NCI-H82 treated with DMSO at 0.1 percent for 48 hours (cell line): ENCODE measurements around the gene GGPS1.
"Not testable (repeated sequence)": the region's sequence is repeated elsewhere in the genome, so short reads cannot be mapped to it uniquely, and the experiment has no call there.

Experiments used
- DNase-seq: peaks from one replicate; lab custom pipeline; 2025; ENCODE audit not compliant: unreplicated experiment; lab: John Stamatoyannopoulos, UW

Gene GGPS1

DNA sequence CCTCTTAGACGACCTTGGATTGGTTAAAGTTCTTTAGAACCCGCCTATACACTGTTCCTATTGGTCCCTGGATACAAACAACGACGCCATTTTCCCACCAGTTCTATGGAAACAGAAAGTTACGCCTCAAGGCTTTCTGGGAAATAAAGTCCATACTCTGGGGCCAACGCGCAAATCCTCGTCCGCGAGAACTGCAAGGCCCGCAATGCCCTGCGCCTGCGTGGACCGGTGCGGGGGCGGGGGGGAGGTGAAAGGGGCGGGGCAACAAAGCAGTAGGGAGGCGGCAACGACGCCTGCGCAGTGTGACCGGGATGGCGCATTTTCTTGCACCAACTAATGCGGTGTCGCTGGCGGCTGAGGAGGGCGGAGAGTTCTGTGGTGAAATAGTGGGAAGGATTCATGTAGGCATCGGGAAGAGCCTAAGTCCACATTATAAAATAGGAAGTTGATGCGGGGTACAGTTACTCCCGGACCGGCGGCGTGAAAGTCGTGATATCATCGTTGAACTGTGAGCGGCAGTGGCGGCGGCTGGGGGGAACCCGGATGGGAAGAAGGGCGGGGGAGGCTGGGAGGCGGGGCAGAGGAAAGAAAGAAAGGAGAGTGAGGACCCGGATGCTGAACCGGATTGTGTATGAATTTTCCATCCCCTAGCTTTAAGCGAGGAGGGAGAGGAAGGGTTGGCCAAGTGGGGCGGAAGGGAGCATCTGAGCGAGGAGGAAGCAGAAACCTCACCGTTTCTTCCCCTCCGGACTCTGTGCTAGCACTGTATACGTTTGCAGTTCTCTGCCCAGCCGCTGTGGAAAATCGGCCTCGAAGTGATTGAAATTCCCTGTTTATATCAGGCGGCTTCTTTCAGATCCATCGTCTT lies at the start of gene GGPS1:
Gene GGPS1 (plus strand): TSS at position 300 of the 868 bp plus-strand sequence. CDS start 6,695 bp downstream, outside the sequence.
- peak; percentile 100 for DNase-seq

DNA sequence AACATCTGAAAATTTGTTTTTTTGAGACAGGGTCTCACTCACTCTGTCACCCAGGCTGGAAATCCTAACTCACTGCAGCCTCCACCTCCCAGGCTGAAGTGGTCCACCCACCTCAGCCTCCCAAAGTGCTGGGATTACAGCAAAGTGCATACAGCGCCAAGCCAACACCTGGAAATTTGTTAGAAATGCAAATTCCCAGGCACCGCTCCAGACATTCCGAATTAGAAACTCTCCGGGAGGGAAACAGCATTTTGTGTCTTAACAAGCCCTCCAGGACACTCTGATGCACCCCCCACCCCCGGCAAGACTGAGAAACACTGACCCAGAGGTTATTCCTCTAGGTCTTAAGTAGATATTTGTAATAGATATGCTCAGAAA lies 49.5 kb upstream of the GGPS1 start:
- no peak for DNase-seq

DNA sequence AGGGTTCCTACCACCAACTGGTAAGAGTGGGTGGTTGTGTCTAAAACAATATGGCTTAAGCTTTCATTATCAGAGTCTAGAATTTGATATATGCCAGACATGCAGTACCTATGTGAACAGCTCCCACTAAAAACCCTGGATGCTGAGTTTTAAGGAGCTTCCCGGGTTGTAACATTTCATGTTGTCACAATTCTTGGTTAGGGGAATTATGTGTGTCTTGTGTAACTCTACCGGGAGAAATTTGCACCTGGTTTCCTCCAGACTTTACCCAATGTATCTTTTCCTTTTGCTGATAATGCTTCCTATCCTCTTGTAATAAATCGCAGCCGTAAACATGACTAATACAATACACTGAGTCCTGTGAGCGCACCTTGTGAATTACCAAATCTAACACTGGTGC lies 48.7 kb upstream of the GGPS1 start:
- no peak for DNase-seq

DNA sequence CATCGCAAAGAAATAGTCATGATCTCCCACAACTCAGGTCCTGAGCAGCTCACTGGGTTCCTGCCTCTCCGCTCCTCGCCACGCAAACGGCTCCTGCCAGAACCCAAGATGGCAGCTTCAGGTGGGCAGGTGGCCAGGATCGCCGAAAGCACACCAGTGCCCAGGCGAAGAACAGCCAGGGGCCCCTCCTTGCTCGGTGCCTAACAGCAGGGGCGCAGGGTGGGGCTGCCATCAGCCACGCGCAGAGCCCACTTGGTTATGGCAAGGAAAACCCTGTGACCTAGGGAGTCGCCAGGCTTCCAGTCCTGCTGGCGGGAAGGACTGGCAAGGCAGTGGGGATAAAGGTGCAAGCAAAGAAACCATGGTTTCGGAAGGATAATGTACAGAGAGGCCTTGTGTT lies 47.9 kb upstream of the GGPS1 start:
- DNase-seq: no peak

DNA sequence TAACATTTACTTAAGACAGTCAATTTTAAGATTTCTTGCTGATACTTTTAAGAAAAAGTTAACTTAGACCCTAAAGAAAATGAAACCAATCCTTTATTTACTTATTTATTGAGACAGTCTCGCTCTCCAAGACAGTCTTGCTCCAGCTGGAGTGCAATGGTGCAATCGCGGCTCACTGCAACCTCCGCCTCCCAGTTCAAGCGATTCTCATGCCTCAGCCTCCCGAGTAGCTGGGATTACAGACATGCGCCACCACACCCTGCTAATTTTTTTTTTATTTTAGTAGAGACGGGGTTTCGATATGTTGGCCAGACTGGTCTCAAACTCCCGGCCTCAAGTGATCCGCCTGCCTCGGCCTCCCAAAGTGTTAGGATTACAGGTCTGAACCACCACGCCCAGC lies 44.7 kb upstream of the GGPS1 start:
- DNase-seq: not testable (repeated sequence)

DNA sequence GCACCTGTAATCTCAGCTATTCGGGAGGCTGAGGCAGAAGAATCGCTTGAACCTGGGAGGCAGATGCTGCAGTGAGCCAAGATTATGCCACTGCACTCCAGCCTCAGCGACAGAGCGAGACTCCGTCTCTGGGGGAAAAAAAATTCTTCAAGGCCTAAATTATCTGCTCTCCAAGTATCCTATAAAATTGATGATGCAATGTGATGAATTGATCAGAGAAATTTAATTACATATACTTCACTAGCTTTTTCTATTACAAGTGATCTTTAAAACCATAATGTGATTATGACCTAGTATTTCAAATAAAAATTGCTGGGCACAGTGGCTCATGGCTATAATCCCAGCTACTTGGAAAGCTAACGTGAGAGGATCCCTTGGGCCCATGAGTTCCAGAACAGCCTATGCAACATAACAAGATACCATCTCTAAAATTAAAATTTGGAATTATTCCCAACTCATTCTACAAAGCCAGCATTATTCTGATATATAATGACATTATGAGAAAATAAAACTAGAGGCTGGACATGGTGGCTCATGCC lies 44.1 kb upstream of the GGPS1 start:
- DNase-seq: no peak

DNA sequence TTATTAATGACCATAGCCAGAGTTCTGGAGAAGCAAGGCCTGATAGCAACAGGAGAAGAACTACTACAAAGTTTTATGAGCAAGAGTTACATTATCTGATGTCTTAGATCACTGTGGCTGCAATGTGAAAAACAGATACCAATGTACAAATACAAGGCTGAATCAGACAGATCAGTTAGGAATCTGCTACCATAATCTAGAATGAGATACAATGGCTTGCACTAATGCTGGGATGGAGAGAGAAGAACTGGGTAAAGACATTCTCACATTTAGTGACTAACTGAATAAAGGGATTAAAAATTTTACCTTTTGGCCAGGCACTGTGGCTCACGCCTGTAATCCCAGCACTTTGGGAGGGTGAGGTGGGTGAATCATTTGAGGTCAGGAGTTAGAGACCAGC lies 41.7 kb upstream of the GGPS1 start:
- DNase-seq: no peak

DNA sequence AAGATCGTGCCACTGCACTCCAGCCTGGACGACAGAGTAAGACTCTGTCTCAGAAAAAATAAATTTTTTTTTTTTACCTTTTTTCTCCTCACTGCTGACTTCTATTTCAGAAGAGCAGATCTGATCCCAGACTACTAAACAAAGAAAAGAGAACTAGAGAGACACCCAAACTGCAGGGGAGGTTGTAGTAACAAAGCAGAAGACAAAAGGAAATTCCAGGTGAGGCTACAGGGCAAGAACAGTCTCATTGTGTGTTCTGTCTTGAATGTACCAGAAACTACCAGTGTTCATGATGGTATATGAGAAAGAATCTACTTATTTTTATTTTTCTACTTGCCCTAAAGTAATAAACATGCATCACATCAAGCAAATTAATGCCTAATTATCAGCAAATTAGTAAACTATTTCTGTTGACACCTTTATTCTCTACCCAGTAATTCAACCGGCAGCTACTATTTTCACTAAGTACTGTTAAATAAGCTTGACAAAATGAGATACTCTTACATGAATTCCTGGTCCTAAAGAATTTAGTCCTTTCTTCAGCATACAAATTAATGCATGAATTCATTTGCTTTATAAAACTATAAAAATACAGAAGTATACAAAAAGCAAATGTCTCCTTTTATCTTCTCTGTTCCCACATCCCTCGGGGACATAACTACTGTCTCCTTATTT lies 41.0 kb upstream of the GGPS1 start:
- DNase-seq: no peak

DNA sequence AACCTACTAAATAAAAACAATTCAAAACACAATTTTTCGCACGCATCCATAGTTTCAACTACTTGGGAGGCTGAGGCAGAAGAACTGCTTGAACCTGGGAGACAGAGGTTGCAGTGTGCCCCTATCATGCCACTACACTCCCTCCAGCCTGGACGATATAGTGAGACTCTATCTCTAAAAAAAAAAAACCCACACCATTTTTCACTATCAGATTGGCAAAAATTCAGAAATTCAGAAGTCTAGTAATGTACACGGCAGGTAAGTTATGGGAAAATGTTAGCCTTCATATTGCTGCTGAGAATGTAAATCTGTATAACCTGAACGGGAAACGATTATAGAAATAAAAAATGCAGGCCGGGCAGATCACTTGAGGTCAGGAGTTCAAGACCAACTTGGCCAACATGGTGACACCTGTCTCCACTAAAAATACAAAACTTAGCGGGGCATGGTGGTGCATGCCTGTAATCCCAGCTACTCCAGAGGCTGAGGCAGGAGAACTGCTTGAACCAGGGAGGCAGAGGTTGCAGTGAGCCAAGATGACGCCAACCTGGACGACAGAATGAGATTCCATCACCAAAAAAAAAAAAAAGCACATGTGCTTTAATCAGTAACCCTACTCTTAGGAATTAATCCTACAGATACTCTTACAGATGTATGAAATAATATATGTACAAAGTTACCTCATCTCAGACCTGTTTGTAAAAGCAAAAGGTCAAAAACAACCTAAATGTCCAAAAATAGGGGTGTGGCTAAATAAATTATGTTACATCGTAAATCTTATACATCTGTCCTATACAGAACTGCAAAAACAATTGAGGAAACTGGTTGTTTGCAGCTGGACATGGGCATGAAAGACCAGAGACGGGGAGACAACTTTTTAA lies 38.3 kb upstream of the GGPS1 start:
- DNase-seq: no peak

DNA sequence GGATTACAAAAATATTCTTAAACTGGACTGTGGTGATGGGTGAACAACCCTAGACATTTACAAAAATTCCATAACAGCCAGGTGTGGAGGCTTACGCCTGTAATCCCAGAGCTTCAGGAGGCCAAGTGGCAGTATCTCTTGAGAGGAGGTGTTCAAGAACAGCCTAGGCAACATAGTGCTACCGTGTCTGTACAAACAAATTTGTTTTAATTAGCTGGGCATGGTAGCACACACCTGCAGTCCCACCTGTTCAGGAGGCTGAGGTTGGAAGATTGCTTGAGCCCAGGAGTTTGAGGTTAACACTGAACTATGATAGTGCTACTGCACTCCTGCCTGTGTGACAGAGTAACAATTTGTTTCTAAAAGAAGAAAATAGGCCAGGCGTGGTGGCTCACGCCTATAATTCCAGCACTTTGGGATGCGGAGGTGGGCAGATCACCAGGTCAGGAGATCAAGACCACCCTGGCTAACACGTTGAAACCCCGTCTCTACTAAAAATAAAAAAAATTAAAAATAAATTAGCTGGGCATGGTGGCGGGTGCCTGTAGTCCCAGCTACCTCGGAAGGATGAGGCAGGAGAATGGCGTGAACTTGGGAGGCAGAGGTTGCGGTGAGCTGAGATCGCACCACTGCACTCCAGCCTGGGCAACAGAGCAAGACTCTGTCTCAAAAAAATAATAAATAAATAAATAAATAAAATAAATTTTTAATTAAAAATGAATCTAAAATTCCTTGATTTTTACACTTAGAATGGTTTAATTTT lies 37.4 kb upstream of the GGPS1 start:
- no peak for DNase-seq

DNA sequence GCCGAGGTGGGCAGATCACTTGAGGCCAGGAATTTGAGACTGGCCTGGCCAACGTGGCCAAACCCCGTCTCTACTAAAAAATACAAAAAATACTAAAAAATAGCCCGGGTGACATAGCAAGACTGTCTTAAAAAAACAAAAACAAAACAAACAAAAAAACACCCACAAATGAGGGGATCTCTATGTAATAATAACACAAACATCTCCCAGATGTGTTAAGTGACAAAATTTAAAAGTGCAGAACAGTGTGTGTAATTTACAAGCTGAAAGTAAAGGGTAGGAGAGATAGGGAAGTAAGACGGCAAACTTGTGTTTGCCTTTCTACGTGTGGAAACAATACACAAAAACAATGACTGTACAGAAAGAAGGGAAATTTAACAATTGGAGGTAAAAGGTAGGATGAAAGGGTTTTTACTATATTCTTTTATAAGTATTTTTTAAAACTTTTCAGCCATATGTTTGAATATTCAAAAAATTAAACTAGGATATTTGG lies 36.7 kb upstream of the GGPS1 start:
- no peak for DNase-seq

DNA sequence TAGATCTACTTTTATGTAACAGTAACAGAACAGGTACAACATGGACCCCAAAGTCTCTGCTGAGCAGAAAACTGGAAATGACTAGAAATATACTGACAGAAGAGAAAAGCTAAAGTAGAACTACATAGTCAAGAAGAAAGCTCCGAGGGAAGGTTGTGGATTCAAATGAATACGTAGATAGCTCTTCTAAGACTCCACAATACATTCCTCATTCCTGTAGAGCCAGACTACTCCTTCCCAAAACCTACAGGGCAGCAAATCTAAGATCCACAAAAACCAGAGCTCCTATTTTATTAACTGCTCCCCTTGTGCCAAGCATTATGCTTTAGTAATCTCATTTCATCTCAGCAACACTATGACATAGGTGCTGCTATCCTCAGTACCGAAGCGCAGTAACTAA lies 35.6 kb upstream of the GGPS1 start:
- no peak for DNase-seq

DNA sequence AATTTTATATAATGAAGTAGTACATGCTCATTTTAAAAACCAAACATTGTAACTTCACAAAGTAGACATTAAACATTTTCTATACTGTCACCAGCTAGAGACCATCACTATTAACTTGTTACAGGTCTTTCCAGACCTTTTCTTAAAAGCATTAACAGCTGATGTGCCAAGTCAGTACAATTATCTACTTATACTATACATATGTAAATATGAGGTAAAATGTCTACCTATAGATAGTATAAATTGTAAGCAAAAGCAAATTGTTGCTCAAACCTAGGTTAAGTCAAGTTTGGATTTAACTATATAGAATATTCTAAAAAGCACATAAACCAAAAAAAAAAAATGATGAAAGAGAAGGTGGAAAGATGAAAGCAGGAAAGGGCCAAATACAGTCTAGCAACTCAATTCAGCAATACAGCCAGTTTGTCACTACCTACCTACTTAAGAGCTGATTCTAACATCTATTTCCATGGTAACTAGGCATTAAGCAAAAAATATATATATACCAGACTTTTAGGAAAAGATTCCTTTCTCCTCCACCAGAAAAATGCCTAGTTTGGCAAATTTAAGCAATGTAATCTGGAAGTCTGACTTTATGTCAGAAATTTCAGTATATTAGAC lies 34.9 kb upstream of the GGPS1 start:
- DNase-seq: no peak

DNA sequence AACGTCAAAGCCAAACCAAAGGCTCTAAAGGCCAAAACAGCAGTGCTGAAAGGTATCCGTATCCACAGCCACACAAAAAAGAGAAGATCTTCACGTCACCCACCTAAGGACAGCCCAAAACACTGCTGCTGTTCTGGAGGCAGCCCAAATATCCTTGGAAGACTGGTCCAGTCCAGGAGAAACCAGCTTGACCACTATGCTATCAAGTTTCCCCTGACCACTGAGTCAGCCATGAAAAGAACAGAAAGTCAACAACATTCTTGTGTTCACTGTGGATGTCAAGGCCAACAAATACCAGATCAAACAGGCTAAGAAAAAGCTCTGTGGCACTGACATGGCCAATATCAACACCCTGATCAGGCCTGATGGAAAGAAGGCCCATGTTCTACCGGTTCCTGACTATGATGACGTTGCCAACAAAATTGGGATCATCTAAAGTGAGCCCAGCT lies 32.4 kb upstream of the GGPS1 start:
- DNase-seq: no peak

DNA sequence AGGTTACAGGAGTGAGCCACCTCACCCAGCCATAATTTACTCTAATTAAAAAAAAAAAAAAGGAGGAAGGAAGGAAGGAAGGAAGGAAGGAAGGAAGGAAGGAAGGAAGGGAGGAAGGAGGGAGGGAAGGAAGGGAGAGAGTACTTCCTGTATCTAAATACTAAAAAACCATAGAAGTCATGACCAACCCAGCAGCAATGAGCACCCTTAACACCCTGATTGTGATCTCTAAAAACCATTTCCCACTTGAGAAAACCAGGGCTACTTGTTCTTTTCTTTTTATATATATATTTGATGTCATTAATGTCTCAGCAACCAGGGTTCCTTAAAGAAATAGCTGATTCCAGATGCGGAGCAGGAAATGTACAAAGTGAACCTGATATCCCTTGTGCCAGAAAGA lies 31.6 kb upstream of the GGPS1 start:
- no peak for DNase-seq

DNA sequence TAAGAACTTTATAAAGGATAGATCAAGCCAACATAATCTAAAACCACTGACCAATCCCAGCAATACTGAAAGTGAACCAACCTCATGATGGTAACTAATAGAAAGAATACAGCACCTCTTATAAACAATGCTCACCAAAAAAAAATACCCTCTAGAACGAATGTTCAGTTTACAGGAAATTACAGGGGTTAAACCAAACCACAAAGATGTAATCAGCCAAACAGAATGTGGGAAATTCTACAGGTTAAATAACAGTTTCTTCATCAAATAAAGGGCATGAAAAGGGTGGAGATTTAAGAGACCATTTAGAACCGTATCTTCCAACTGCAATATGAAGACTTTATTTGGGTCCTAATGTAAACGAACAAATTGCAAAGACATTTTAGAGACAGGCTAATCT lies 30.8 kb upstream of the GGPS1 start:
- no peak for DNase-seq

DNA sequence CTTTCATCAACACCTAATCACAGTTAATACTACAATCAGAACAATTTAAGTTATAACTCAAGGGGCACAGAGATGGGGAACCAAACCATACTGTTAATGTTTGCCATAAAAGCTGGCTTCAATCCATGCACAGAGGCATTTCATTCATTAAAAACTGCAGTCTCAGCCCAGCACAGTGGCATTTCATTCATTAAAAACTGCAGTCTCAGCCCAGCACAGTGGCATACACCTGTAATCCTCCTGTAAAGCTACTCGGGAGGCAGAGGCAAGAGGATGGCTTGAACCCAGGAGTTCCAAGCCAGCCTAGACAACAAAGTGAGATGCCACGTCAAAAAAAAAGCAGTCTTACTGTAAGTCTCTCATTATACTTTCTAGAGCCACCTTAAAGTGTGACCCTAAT lies 29.6 kb upstream of the GGPS1 start:
- DNase-seq: no peak

DNA sequence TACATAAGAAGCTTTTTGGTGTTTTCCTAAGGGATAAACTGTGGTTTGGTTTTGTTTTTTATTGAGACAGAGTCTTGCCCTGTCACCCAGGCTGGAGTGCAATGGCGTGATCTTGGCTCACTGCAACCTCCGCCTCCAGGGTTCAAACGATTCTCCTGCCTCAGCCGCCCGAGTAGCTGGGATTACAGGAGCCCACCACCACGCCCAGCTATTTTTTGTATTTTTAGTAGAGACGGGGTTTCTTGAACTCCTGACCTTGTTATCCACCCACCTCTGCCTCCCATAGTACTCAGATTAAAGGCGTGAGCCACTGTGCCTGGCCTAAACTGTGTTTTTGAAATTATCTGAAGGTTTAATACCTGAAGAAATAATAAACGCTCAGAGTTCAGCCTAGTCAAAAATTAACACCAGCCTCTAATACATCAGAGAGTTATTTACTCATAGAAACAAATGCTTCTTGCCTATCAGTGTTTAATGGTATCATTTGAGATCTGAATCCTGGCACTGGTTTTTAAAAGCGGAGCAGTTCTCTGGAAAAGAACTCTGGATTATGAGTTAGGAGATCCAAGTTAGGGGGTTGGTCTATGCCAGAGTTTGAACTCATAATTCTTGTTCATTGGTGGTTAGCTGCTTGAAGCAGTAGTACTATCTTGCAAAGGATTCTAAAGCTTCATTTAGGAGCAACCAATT lies 29.1 kb upstream of the GGPS1 start:
- DNase-seq: no peak

DNA sequence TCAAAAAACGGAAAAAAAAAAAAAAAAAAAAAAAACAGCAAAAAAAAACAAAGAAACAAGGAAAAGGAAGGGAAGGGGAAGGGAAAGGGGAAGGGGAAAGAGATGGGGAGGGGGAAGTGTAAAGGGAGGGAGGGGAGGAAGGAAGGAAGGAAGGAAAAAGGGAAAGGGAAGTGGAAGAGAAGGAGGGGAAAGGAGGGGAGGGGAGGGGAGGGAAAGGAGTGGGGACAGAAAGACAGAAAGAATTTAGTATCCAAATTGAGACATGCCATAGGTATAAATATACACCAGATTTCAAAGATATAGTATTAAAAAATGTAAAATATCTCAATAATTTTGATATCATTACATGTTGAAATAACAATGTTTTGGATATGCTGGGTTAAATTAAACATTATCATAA lies 26.2 kb upstream of the GGPS1 start:
- DNase-seq: no peak
